ENCODE measurements around the gene IFI27. TPM values are rescaled to one million over a fixed set of nuclear protein-coding genes. Genes with fewer than 3 reads are reported as not detected.
"Not testable (repeated sequence)": the region's sequence is repeated elsewhere in the genome, so short reads cannot be mapped to it uniquely, and the experiment has no call there.

The IFI27 gene
- total RNA-seq, 2 donors from 2014 or later, result 140 to 229 TPM

GRCh38 chr14:94145902-94146527 lies 35.5 kb downstream of the IFI27 start:
- DNase-seq (ENCODE audit: low spot score), result peak; percentile 21
- Histone ChIP-seq H3K4me3 (no peak overlapping the region), H3K9me3 (no peaks in the 10 kb centered on the region), H3K27me3 (no peaks in the 10 kb centered on the region), H3K4me1 (no peaks in the 10 kb centered on the region), H3K27ac (no peak overlapping the region), H3K36me3 (no peaks in the 10 kb centered on the region)
- TF ChIP-seq CTCF (IDR thresholded peaks at IDR 0.05), result no peak

GRCh38 chr14:94152676-94153075 lies 42.1 kb downstream of the IFI27 start:
- DNase-seq (ENCODE audit: low spot score), result no peak
- H3K27ac ChIP-seq, result no peak overlapping the region
- no peaks in the 10 kb centered on the region for H3K4me1 ChIP-seq
- H3K27me3 ChIP-seq, result no peaks in the 10 kb centered on the region
- H3K36me3 ChIP-seq, result no peaks in the 10 kb centered on the region
- TF ChIP-seq CTCF (IDR thresholded peaks at IDR 0.05), result no peak
- no peak overlapping the region for H3K4me3 ChIP-seq
- no peaks in the 10 kb centered on the region for H3K9me3 ChIP-seq

- H3K27me3 ChIP-seq, result no peaks in the 10 kb centered on the region
- H3K36me3 ChIP-seq, result no peaks in the 10 kb centered on the region
- no peak overlapping the region for H3K27ac ChIP-seq
- H3K9me3 ChIP-seq, result no peaks in the 10 kb centered on the region
- H3K4me3 ChIP-seq, result no peak overlapping the region
- no peak for TF ChIP-seq CTCF (IDR thresholded peaks at IDR 0.05)
- no peak for DNase-seq (ENCODE audit: low spot score)
- H3K4me1 ChIP-seq, result no peaks in the 10 kb centered on the region
Measured at GRCh38 chr14:94153750-94154342, 43.3 kb downstream of the IFI27 start.

- DNase-seq (ENCODE audit: low spot score); H3K27me3 ChIP-seq; H3K4me3 ChIP-seq; H3K27ac ChIP-seq; H3K4me1 ChIP-seq; H3K9me3 ChIP-seq; H3K36me3 ChIP-seq: not testable (repeated sequence)
Measured at GRCh38 chr14:94156143-94156542, 45.6 kb downstream of the IFI27 start.

GRCh38 chr14:94157197-94157596 lies 46.7 kb downstream of the IFI27 start:
- no peak for TF ChIP-seq CTCF (IDR thresholded peaks at IDR 0.05)

GRCh38 chr14:94158239-94158883 lies 47.8 kb downstream of the IFI27 start:
- Histone ChIP-seq H3K27me3 (no peaks in the 10 kb centered on the region), H3K9me3 (no peaks in the 10 kb centered on the region), H3K36me3 (no peaks in the 10 kb centered on the region), H3K4me1 (peaks cover 0 to 10% of the 10 kb centered on the region in 2 donors), H3K27ac (no peak overlapping the region), H3K4me3 (no peak overlapping the region)
- TF ChIP-seq CTCF (IDR thresholded peaks at IDR 0.05), result no peak
- no peak for DNase-seq (ENCODE audit: low spot score)

More at GRCh38 chr14:94157197-94157596, 46.7 kb downstream of the IFI27 start:
- Histone ChIP-seq H3K4me1 (peaks cover 0 to 7% of the 10 kb centered on the region in 2 donors), H3K27ac (no peak overlapping the region), H3K27me3 (no peaks in the 10 kb centered on the region), H3K36me3 (no peaks in the 10 kb centered on the region), H3K4me3 (no peak overlapping the region), H3K9me3 (no peaks in the 10 kb centered on the region)
- no peak for DNase-seq (ENCODE audit: low spot score)

Data from right atrium auricular region (tissue), 2 donors.